Retinal pigment epithelial cell (primary cell): ENCODE results near the gene GPER1.

Experiments
- DNase-seq: peaks from one replicate; pipeline ENCODE4 v3.0.0-alpha.2; 2010; ENCODE audit warnings: low read depth
- H3K4me3 ChIP-seq: 2 replicates; pipeline ENCODE4 v1.5.1; 2011; ENCODE audit warnings: mild to moderate bottlenecking, low read length, control low read depth, moderate library complexity
- TF ChIP-seq, protein P1 (sequence below): conservative IDR thresholded peaks from 2 replicates; pipeline ENCODE4 v1.5.1; 2011; ENCODE audit warnings: low read depth, low read length, control low read depth, inconsistent platforms

GPER1 gene

DNA sequence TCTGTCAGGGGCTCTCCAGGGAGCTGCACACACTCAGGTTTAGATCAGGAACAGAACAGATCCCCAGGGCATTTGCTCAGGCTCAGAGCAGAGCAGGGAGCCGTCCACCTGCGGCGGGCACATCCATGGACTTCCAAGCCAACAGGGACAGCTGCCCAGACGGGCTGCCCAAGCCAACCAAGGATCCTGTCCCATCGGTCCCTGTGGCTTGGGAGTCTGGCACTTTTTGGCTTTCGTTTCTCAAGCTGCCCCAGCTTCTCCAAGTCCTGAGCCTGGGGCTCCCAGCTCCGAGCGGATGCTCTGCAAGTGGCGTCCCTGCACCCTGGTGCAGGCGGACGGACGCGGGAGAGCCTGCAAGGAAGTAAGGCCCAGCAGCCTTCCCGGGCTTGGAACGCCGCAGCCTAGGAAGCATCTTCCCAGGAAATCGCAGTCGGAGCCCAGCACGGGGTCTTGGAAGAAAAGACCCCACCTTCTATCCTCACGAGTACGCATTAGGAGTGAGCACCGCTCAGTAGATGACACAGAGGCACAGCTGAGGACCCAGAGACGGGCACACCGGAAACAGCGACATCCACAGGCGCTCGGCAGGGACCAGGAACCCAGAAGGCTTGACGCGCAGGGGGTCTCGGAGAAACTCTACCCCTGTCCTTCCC is 37.5 kb upstream of the GPER1 start:
- TF ChIP-seq, protein P1, sequence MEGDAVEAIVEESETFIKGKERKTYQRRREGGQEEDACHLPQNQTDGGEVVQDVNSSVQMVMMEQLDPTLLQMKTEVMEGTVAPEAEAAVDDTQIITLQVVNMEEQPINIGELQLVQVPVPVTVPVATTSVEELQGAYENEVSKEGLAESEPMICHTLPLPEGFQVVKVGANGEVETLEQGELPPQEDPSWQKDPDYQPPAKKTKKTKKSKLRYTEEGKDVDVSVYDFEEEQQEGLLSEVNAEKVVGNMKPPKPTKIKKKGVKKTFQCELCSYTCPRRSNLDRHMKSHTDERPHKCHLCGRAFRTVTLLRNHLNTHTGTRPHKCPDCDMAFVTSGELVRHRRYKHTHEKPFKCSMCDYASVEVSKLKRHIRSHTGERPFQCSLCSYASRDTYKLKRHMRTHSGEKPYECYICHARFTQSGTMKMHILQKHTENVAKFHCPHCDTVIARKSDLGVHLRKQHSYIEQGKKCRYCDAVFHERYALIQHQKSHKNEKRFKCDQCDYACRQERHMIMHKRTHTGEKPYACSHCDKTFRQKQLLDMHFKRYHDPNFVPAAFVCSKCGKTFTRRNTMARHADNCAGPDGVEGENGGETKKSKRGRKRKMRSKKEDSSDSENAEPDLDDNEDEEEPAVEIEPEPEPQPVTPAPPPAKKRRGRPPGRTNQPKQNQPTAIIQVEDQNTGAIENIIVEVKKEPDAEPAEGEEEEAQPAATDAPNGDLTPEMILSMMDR: no peak
- no peak for DNase-seq
- no peak overlapping the region for H3K4me3 ChIP-seq

DNA sequence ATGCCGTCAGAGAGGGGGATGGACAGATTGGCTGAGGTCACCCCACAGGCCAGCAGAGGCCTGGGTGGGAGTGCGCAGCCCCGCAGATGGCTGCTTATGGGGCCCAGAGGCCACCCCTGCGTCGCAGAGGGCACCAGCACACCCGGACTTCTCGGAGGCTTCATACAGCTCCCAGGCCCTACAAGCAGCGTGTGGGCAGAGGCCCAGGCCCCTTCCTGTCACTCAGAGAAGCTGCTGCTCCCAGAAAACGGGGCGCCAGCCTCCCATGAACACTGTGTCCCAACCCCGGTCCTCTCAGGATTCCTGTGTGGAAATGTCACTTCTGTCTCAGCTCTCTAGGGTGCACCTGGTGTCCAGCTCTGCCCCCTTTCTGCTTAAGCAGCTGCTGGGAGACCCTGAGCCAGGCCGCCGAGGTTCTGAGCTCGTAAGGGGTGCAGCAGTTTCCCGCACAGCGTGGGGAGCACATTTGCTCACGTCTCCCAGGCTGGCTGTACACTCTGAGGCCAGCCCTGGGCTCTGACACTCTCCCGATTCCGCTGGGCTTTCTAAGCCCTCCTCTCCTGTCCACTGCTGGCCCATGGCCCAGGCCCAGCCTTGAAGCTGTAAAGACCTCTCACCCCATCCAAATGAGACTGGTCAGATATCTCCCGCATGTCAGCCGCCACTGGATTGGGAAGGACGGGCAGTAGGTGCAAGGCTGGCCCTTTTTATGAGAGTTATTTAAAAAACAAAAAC is 36.8 kb upstream of the GPER1 start:
- TF ChIP-seq, protein P1: no peak
- no peak for DNase-seq
- H3K4me3 ChIP-seq: no peak overlapping the region

DNA sequence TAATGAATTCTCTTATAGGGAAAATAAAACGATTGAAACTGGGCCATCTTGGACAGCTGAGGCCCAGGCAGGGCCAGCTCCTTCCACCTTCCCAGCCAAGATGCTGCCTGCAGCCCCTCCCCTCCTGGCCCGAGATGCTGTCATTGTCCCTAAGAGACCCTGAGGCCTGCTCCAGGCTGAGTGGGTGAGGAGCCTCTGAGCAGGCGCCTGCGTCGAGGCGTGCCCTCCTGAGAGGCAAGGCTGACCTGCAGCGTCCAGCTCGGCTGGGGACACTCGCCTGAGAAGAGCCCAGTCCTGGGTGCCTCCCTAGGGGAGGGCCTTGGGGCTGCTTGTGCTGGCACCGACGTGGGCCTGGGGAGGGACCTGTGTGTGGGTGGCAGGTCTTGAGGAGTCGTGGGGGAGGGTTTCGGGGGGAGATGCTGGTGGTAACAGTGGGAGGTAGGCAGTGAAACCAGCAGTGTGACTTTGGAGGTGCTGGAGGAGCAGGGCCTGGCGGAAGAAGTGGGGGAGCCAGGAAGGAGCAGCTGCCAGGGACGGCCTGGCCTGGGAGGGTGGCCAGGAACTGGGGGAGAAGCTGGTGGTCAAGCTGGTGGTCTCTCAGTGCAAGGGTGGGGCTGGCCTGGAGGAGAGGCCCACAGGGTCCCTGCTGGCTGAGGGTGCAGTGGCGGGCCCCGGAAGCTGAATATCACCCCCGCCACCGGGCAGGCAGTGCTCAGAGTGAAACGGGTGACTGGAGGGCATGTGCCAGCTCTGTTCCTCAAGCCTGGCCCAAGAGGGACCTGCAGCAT is 35.7 kb upstream of the GPER1 start:
- H3K4me3 ChIP-seq: no peak overlapping the region
- TF ChIP-seq, protein P1: no peak
- no peak for DNase-seq

DNA sequence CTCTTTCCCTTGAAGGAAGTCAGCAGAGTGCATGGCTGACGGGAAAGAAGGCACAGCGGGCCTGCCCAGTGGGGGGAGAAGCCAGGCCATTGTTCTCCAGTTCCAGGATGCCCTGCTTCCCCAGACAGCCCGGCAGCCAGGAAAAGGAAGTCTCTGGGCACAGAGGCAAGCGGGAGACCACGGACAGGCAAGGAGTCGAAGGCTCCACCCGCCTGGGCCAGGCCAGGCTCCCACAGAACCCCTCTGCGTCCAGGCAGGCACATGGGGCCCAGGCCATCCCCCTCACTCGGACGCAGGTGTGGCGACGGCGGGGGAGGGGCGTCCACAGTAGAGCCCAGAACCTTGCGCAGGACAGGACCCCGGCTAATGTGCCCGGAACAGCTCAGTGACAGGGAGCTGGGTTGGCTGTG is 34.9 kb upstream of the GPER1 start:
- TF ChIP-seq, protein P1: no peak
- H3K4me3 ChIP-seq: no peak overlapping the region
- no peak for DNase-seq

DNA sequence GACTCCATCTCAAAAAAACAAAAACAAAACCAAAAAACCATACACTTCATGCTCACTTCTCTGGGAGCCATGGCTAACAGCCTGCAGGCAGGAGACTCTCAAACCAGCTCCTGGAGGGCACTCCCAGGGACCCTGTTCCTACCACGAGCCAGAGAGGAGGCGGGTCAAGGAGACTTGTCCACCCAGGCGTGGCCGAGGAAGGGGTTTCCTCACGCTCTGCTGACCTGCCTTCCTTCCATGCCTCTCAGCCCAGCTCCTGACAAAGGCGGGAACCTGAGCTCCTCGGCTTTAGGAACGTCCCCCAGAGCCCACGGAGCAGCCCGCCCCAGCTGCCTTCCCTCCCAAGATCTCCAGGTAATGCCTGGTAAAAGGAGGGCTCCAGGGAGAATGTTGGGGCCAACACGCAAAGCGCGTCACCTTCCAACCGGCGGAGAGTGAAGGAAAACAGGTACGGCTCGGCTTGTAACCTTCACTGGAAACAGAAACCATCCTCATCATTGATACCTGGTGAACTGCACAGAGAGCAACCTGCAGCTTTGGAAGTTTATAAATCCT is 34.0 kb upstream of the GPER1 start:
- TF ChIP-seq, protein P1: no peak
- no peak for DNase-seq
- no peak overlapping the region for H3K4me3 ChIP-seq

DNA sequence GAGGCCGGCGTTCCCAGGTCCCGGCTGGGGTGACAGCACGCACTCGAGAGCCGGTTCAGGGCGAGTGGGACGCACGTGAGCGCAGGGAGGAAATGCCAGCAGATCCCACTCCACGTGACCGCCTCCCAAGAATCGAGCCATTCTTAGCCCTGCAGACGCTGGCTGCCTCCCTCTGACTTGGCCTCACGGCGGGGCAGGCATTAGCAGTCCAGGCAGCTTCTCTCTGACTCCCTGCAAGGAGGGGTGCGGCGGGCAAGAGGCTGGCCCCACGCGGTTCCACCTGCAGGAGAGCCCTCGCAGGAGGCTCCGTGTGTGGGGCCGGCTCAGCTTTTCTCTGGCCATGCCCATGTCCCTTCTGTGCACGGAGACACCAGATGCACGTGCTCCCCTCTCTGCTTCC is 33.5 kb upstream of the GPER1 start:
- DNase-seq: no peak
- TF ChIP-seq, protein P1: no peak
- H3K4me3 ChIP-seq: no peak overlapping the region
